SK-N-SH (cell line): Measurements from ENCODE around the gene SFXN5. TPM values are rescaled to one million over a fixed set of nuclear protein-coding genes. Genes with fewer than 3 reads are reported as not detected.
A peak's percentile ranks its signal among the peaks of the same experiment; 100 is the strongest.

Experiments
- CTCF ChIA-PET: fragments of 300-600, 350-600 bp; formaldehyde crosslinking; extraction: SDS; loops from one replicate; lab custom pipeline; 2021; lab: Yijun Ruan, JAX
- POLR2A ChIA-PET: fragments of 350-600 bp; sonication (Branson Sonifier 250); formaldehyde crosslinking; extraction: SDS; loops from one replicate; lab custom pipeline; 2020; ENCODE audit warnings: antibody characterized with exemption, inconsistent platforms; lab: Yijun Ruan, JAX
- DNase-seq: peaks from one replicate; pipeline ENCODE4 v3.0.0; 2012
- H2AFZ ChIP-seq: fragments of 200-600 bp; sonication (generic); 2 replicates; pipeline ENCODE4 v1.8.1; 2016; ENCODE audit warnings: antibody characterized with exemption, mild to moderate bottlenecking, low read depth
- H3F3A ChIP-seq: fragments of 200-600 bp; sonication (generic); replicated peaks from 2 replicates; pipeline ENCODE3; 2016; ENCODE audit warnings: antibody characterized with exemption, mild to moderate bottlenecking; ENCODE audit not compliant: insufficient read depth
- H3K27ac ChIP-seq, 2 experiments: fragments of 200-500 bp in 1 of 2; fragments of 200-600 bp in 1 of 2; sonication (Bioruptor generic) in 1 of 2; sonication (generic), shearing (Covaris generic) in 1 of 2; 2 replicates each; pipeline versions ENCODE4 v1.5.1 to v1.6.1; 2014 to 2016; ENCODE audit warnings: low read depth in 2 of 2, inconsistent platforms in 1 of 2, low read length in 1 of 2, mild to moderate bottlenecking in 1 of 2, mixed read lengths in 1 of 2
- H3K27me3 ChIP-seq: fragments of 200-600 bp; sonication (generic), shearing (Covaris generic); 2 replicates; pipeline ENCODE4 v1.6.1; 2016; ENCODE audit warnings: mixed run types; ENCODE audit not compliant: insufficient read depth
- H3K36me3 ChIP-seq, 2 experiments: fragments of 200-500 bp in 1 of 2; fragments of 200-600 bp in 1 of 2; sonication (Bioruptor generic) in 1 of 2; sonication (generic) in 1 of 2; replicated peaks in 1 of 2; 2 replicates each; pipeline versions ENCODE3 to v1.5.1; 2014 to 2016; ENCODE audit warnings: low read length in 1 of 2, mild to moderate bottlenecking in 1 of 2; ENCODE audit not compliant: insufficient read depth in 2 of 2, control insufficient read depth in 1 of 2
- H3K4me1 ChIP-seq, 2 experiments: fragments of 200-500 bp in 1 of 2; fragments of 200-600 bp in 1 of 2; sonication (Bioruptor generic) in 1 of 2; sonication (generic), shearing (Covaris generic) in 1 of 2; 2 replicates each; pipeline versions ENCODE4 v1.5.1 to v1.6.1; 2014 to 2016; ENCODE audit warnings: low read depth in 1 of 2, low read length in 1 of 2, mixed run types in 1 of 2; ENCODE audit not compliant: insufficient read depth in 2 of 2, control insufficient read depth in 1 of 2
- H3K4me2 ChIP-seq: fragments of 200-600 bp; sonication (generic), shearing (Covaris generic); 2 replicates; pipeline ENCODE4 v1.6.1; 2017; ENCODE audit warnings: mixed run types
- H3K4me3 ChIP-seq, 2 experiments: fragments of 200-500 bp in 1 of 2; fragments of 200-600 bp in 1 of 2; sonication (Bioruptor generic) in 1 of 2; sonication (generic), shearing (Covaris generic) in 1 of 2; 2 replicates each; pipeline versions ENCODE4 v1.5.1 to v1.8.1; 2014 to 2016; ENCODE audit warnings: low read depth in 2 of 2, inconsistent platforms in 1 of 2, low read length in 1 of 2, mild to moderate bottlenecking in 1 of 2, mixed read lengths in 1 of 2, moderate library complexity in 1 of 2
- H3K79me2 ChIP-seq: fragments of 200-600 bp; sonication (generic); 2 replicates; pipeline ENCODE4 v1.8.1; 2017; ENCODE audit warnings: mild to moderate bottlenecking; ENCODE audit not compliant: insufficient read depth
- H3K9ac ChIP-seq: fragments of 200-600 bp; sonication (generic); 2 replicates; pipeline ENCODE4 v1.6.1; 2017; ENCODE audit warnings: mixed run types
- H3K9me2 ChIP-seq: fragments of 200-600 bp; sonication (generic); 2 replicates; pipeline ENCODE4 v1.6.1; 2017; ENCODE audit warnings: mixed run types
- H3K9me3 ChIP-seq: fragments of 200-600 bp; sonication (generic); 2 replicates; pipeline ENCODE4 v1.6.1; 2017; ENCODE audit warnings: mixed run types, mild to moderate bottlenecking, moderate library complexity
- H4K20me1 ChIP-seq: fragments of 200-600 bp; sonication (generic); 2 replicates; pipeline ENCODE4 v1.6.1; 2017; ENCODE audit warnings: mild to moderate bottlenecking, mixed run types; ENCODE audit not compliant: insufficient read depth
- ELF1 ChIP-seq: IDR thresholded peaks from 2 replicates; pipeline ENCODE4 v1.4.0; 2012
- FOSL2 ChIP-seq: IDR thresholded peaks from 2 replicates; pipeline ENCODE4 v1.4.0; 2012; ENCODE audit warnings: low read depth, mild to moderate bottlenecking, moderate library complexity, borderline replicate concordance
- GABPA ChIP-seq: IDR thresholded peaks from 2 replicates; pipeline ENCODE4 v1.4.0; 2012; ENCODE audit warnings: low read depth, mild to moderate bottlenecking
- RCOR1 ChIP-seq: fragments of 150-350 bp; IDR thresholded peaks from 2 replicates; pipeline ENCODE4 v1.6.1; 2017; ENCODE audit warnings: antibody characterized with exemption, low read length
- REST ChIP-seq: IDR thresholded peaks from 2 replicates; pipeline ENCODE4 v1.6.1; 2012; ENCODE audit warnings: mild to moderate bottlenecking, low read depth, low read length, moderate library complexity
- SIN3A ChIP-seq: IDR thresholded peaks from 2 replicates; pipeline ENCODE4 v1.6.1; 2012; ENCODE audit warnings: low read depth, mild to moderate bottlenecking, low read length, moderate library complexity, borderline replicate concordance
- SMC3 ChIP-seq: IDR thresholded peaks from 2 replicates; pipeline ENCODE4 v1.6.1; 2012; ENCODE audit warnings: low read depth, low read length, improper control_type of control experiment
- TCF12 ChIP-seq: IDR thresholded peaks from 2 replicates; pipeline ENCODE4 v1.4.0; 2012
- TEAD4 ChIP-seq: IDR thresholded peaks from 2 replicates; pipeline ENCODE4 v1.4.0; 2012; ENCODE audit warnings: mild to moderate bottlenecking, borderline replicate concordance; ENCODE audit not compliant: insufficient read depth
- USF1 ChIP-seq: IDR thresholded peaks from 2 replicates; pipeline ENCODE4 v1.4.0; 2012; ENCODE audit warnings: low read depth, borderline replicate concordance
- WGBS: methylation state at CpG from one replicate; pipeline ENCODE4 v1.1.6; 2017; ENCODE audit warnings: low lambda C conversion rate; 5-methylcytosine and 5-hydroxymethylcytosine counted together
- polyA plus RNA-seq, 3 experiments: library from polyadenylated mRNA; depleted of rRNA; stranded (reverse); fragments of >200 nt; gene quantifications; 2 replicates each; pipeline ENCODE4 v1.2.3, GENCODE V29; 2012

Gene SFXN5
- polyA plus RNA-seq, 1 of the 3 experiments (the other 2 are of a cell fraction) = 9.9 TPM

GRCh38 chr2:73000808-73001570 is 70.5 kb downstream of the SFXN5 start:
- POLR2A ChIA-PET = no interaction called here
- Histone ChIP-seq H3K4me1 (no peaks in the 10 kb centered on the region; a peak in 1 of 4 replicates), H3K27ac (no peak overlapping the region), H3K79me2 (no peaks in the 10 kb centered on the region), H4K20me1 (no peaks in the 10 kb centered on the region), H3K27me3 (no peaks in the 10 kb centered on the region), H3K36me3 (no peaks in the 10 kb centered on the region), H3K9me2 (no peaks in the 10 kb centered on the region), H3K9ac (no peak overlapping the region), H3K4me2 (no peak overlapping the region), H3K4me3 (no peak overlapping the region), H2AFZ (no peak overlapping the region), H3K9me3 (no peaks in the 10 kb centered on the region), H3F3A (no peaks in the 10 kb centered on the region)
- CTCF ChIA-PET = no interaction called here
- 92% methylated on average over 6 of the region's 6 CpGs for WGBS
- TF ChIP-seq REST (no peak), TEAD4 (no peak), ELF1 (no peak), TCF12 (no peak)
- no peak for DNase-seq

- no peaks in the 10 kb centered on the region for H4K20me1 ChIP-seq
- no peaks in the 10 kb centered on the region for H3K9me2 ChIP-seq
- no peak overlapping the region for H3K27ac ChIP-seq
- TF ChIP-seq USF1 (no peak), GABPA (no peak), SIN3A (no peak), SMC3 (no peak), FOSL2 (peak; percentile 32; the same call in 1 of the 2 replicates), RCOR1 (no peak)
- no peak overlapping the region for H3K9ac ChIP-seq
- POLR2A ChIA-PET = no interaction called here
- CTCF ChIA-PET = interaction anchor here (0.7 to 1.8 kb wide), 5 partner anchors 17 to 177 kb away, joined by 3 to 6 read pairs (median 4); partner anchors contain the start of gene SPR
- H3K4me2 ChIP-seq = no peak overlapping the region
- no peaks in the 10 kb centered on the region for H3K36me3 ChIP-seq
- no peaks in the 10 kb centered on the region for H3K9me3 ChIP-seq
- H3K79me2 ChIP-seq = no peaks in the 10 kb centered on the region
- H3K27me3 ChIP-seq = no peaks in the 10 kb centered on the region
- WGBS = 80% methylated on average over 6 of the region's 13 CpGs
- H3K4me1 ChIP-seq = no peaks in the 10 kb centered on the region; a peak in 1 of 4 replicates
- no peak overlapping the region for H2AFZ ChIP-seq
- H3F3A ChIP-seq = no peaks in the 10 kb centered on the region
- H3K4me3 ChIP-seq = no peak overlapping the region
- DNase-seq = no peak
Measured at GRCh38 chr2:72999729-73000725, 71.5 kb downstream of the SFXN5 start.
